GM19238 (cell line): ENCODE measurements around the gene TAF4.
"Not testable (repeated sequence)": the region's sequence is repeated elsewhere in the genome, so short reads cannot be mapped to it uniquely, and the experiment has no call there.

ENCODE experiments used
- DNase-seq: peaks from one replicate; pipeline ENCODE4 v3.0.0; 2011; ENCODE audit warnings: low spot score; ENCODE audit not compliant: insufficient read length

Gene TAF4

DNA sequence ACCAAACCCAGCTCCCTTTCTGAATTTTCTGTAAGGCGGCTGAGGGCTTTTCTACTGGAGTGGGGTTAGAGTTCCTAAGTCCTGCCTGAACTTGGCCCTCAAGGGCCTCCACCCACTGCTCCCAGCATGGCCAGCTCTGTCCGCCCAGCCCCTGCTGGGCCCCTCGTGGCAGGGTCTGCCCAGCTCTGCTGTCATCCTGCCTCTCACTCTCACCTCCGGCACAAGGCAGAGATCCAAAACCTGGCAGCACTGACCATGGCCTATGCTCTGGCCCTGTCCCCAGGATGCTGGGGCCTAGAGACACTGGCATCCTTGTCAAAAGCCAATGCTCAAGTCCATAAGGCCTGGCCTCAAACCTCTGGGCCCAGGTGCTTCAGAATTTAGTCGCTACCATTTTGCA lies 61.1 kb downstream of the TAF4 start:
- no peak for DNase-seq

DNA sequence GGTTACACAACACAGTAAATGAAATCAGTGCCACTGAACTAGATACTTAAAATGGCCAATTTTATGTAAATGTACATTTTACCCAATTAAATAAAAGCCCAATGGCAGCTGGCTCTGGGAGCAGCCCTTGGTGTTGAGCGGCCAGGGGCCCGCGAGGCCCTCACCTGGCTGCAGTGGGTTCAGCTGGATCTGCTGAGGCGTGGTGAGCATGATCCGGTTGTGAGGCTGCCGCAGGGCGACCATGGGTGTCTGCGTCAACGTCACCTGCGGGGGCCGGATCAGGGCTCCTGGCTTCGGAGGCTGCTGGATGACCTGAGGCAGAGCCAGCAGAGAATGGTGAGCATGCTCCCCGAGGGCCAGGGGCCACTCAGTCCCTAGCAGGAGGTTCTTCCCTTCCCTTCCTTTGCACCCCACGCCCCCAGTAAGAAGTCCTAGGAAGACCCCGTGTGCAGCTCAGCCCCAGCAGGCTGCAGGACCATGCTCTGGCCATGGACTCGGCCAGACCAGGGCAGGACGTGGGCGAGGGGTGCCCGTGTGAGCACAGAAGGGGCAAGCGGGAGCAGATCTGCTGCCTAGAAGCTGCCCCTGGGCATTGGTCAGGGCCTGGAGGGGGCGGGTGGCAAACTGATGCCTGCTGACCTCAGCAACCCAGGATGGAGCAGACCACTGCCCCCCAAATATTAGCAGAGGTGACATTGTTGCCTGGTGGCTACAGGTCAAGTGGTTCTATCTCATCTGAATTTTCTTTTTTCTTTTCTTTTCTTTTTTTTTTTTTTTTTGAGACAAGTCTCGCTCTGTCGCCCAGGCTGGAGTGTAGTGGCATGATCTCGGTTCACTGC lies 61.9 kb downstream of the TAF4 start:
- no peak for DNase-seq

DNA sequence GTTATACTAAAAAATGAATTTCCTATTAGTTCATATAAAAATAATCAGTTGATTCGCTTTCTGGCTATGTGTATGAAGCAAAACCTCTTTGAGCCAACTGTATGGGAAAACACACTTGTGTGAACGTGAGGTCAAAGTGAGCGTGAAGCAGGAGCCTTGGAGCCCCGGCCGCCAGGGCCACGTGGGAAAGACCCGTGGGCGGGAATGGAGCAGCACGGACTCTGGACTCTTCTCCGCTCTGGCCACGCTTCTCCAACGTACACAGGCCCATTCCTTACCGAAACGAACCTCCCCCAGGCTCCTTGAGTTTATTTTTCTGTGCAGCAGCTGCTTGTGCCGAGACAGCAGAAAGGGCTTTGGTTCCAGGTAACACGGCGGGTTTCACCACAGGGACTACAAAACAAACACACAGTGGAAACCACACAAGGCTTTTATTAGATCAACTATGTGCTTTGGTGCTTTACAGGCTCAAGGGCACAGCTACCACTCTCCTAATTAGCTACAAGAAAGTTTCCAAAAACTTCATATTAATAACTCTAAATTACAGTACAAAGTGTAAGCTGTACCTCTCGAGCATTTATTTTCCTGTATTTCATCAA lies 62.7 kb downstream of the TAF4 start:
- no peak for DNase-seq

DNA sequence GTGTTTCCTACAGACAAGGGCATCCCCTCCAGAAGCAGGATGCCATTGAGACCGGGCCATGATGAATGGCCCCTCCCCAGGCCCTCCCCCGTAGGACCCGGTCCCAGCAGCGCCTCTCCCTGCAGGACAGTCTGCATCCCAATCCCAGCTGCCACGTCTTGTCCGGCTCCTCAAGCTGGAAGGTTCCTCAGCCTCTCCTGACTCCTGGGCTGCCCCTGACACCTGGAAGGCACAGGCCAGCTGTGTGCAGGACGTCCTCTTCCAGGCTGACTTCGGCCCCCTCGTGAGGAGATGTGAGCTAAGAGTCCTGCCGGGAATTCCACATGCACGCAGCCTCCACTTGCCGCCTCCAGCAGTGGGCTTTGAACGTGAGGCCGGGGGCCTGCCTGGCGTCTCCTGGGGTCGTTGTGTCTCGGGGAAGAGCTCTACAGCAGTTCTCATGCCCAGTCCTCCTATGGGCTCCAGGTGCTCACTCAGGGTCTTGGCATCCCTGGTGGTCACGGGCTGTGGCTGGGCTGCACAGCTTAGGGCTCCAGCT lies 64.4 kb downstream of the TAF4 start:
- no peak for DNase-seq

DNA sequence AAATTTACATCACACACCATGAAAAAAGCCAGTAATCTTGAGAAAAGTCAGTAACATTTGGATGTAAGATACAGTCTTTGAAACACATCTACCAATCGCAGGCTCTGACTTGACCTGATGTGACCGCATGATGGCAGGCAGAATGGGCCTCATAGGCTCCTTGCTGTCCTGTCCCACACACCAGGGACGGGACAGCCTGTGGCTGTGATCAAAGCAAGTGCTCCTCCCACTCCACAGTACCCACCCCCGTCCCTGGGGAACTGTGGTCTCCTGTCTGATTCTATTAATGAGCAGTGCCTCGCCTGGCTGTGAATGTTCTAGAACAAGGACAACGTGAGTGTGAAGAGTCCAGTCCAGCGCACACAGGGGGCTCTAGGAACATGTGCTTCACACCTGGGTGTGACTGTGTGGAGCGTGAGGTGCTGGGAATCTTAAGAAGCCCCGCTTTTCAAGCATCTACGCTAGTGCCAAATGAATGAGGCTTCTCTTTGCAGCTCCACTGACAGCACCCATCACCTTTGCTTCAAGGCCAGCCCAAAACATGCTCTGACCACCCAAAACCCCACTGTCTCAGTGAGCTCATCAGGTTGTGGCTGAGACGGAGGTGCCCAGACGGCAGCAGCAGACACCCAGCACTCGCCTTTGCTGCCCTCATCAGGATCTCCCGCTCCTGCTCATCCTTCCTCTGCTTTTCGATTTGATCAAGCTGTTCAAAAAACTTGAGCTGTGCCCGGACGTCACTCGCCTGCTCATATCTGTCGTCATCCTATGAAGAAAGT lies 67.1 kb downstream of the TAF4 start:
- no peak for DNase-seq

DNA sequence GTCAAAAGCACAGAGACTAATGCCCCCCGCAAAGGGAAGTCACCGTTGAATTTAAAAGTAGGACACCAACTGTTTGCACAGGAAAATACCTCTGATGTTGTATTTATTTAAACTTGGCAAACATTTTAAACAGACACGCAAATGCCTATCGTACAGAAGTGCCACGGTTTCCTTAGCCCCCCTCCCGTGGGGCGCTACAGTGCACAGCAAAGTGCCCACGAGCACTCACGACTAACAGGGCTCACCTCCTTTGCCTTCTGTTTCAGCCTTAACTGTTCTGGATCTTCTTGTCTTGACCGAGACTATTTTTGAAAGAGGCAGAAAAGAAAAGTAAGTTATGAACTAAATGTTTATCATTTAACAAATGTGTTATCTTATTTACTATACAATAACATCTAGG lies 67.8 kb downstream of the TAF4 start:
- DNase-seq: no peak

DNA sequence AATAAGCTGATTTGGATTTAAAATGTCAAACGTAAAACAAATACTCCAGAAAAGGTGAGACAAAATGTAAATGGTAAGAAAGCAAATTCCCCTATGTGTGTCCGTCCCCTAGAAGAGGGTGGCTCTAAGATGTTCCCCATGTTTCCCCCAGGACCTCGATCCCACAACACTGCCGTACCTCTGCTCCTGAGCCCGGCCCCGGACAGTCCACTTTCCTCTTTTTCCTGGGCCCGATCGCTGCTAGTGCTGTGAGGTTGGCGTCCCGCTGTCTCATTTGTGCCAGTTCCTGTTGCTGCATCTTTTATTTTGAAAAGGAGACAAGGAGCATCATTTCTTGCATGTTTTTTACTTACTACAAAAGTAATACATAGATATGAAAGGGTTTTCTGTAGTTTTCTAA lies 68.3 kb downstream of the TAF4 start:
- DNase-seq: no peak

DNA sequence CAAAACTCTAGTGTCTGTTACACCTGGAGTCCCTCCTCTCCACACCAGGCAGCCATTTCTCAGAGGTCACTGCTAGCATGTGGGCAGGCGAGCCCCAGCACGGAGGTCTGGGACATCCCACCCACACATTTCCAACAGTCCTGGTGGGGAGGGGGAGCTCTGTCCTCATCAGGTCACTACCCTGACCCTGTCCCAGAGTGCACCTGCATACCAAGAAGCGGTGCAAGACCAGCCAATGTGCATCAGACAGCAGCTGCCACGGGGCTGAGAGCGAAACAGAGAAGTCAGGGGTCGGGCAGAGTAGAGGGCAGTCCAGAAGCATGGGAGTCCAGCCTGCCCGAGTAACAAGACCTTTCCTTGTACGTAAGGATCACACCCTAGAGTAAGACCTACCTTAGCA lies 71.1 kb downstream of the TAF4 start:
- DNase-seq: no peak

DNA sequence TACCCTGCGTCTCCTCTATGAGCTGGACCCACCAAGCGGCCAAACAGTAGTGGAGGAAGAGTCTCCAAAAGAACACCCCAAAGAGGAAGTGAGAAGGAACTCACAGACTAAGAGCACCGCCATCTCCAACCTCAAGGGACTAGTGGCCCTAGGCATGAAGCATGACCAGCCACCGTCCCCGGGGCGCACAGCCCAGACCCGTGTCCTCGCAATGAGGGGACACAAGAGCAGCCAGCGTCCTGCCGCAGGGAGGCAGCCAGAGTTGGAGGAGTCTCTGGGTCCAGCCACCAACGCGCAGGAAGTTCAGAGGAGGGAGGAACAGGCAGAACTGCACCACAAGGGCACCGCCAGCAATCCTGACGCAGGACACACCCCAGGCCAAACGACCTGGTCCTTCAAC lies 72.6 kb downstream of the TAF4 start:
- DNase-seq: no peak

DNA sequence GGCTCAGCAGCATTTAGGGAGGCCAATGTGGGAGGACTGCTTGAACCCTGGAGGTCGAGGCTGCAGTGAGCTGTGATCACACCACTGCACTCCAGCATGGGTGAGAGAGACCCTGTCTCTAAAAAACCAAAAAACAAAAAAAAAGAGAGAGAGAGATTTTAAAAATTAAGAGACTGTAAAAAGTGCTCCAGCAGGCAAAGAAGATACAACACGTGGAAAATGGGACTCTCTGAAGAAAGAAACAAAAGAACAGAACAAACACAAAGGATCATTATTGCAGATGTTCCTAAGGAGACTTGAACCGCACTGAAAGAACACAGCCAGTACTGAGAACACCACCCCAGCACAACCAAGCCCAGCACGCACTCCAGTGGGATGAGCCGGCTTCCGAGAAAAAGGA lies 74.2 kb downstream of the TAF4 start:
- DNase-seq: no peak

DNA sequence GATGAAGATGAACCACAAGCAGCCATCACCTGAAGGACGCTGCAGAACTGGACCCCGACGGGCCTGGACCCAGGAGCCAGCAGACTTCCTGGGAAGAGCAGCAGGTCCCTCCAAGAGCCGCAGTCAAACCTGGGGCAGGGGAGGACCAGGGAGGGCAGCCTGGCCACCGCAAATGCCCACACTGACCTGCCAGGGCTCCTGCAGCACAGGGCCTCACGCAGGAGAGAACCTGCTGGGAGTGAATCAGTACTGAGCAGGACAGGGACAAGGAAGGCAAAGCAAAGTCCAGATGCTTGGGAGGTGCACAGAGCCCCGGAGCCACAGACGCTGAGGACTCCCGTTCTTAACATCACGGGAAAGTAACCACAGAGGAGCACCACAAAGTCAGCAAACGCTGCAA lies 75.2 kb downstream of the TAF4 start:
- DNase-seq: no peak

DNA sequence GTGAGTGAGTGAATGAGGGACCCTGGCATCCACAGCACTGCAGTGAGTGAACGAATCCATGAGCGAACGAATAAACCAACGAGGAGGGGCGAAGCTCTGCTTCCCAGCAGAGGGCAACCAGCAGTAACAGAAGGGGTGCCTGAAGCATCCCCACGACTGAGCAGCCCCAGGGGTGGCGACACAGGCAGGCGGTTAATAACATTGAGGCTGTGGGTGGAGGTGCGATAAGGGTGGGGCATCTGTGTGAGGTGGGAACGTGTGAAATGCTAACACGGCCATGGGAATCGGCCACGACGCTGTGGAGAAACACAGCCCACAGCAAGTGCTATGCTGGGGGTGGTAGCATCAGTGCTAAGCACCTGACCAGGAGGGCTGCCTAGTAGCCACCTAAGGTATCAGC lies 75.9 kb downstream of the TAF4 start:
- no peak for DNase-seq

DNA sequence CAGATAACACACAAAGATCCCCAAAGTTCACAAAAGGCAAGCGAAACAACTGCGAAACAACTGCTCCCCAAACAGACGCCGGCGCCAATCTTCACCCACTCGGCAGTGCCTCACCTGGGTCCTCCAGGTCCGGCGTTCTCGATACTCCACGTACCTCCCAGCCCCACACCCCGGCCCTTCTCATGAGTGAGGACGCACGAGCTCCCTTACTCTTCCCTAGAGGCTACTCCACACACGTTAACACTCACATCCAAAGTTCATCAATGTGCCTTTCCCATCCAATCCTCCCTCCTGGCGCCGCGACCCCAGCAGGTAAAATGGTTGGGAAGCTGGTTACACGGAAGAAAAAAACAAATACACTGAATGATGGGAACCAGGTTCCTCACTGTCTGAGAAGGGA lies 77.0 kb downstream of the TAF4 start:
- DNase-seq: no peak

DNA sequence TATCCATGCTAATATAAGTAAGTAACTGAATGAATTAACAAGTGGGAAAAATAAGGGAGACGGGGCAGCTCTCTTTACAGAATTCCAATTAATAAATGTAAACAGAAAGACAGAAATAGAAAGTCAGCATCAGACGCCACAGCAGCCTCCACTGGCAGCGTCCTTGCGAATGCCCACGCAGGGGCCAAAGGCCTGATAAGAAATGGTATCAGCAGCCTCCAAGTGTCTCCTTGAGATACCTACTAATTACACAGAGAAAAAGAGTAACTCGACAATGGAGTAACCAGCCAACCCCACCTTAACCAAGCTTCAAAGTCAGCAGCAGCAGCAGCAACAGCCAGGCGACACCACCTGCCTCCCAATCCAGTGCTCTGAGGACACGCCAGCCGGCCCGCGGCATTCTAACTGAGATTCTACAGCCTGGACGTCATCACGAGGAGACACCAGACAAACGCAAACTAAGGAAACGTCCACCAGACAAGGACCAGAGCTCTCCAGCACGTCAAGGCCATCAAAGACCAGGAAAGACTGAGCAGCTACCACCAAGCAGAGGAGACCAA lies 78.8 kb downstream of the TAF4 start:
- DNase-seq: no peak

DNA sequence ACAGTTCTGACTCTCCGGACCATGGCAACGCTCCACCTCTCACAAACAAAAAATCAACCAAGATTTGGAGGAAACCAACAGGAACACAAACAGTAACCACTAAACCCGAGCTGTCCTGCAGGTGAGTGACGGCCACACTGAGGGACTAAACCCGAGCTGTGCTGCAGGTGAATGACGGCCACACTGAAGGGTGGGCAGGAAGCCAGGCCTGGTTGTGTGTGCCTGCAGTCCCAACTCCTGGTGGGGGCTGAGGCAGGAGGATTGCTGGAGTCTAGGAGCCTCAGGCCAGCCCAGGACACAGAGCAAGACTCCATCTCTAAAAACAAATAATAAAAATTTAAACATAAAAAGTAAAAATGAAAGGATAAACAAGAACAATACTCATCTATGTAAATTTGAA lies 80.6 kb downstream of the TAF4 start:
- no peak for DNase-seq

DNA sequence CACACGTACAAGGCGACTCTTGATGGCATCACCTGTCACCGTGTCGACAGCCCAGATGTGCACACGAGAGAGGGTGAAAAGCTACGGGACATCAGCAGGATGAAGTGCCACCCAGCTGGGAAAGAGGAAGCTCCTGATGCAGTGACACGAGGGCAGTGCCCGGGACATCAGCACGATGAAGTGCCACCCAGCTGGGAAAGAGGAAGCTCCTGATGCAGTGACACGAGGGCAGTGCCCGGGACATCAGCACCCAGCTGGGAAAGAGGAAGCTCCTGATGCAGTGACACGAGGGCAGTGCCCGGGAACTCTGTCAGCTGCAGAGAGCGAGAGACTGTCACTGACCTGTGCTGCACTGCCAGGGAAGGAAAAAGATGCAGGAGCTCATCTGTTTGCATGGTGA lies 81.2 kb downstream of the TAF4 start:
- not testable (repeated sequence) for DNase-seq

DNA sequence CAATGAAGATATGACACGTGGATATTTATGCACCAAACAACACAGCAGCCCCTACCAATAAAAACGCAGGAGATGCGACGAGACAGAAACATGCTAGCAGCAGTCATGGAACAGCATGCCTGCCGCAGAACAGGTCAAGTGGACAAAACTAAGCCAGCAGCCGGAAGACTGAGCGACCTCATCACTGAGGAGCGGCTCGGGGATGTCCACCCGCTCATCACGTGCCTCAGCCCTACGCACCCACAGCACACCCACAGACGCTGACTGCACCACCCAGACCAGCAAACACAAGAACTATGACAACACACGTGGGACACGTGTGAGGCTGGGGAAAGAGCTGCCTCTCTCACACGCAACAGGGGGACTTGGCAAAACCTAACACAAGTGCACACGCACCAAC lies 81.7 kb downstream of the TAF4 start:
- no peak for DNase-seq

DNA sequence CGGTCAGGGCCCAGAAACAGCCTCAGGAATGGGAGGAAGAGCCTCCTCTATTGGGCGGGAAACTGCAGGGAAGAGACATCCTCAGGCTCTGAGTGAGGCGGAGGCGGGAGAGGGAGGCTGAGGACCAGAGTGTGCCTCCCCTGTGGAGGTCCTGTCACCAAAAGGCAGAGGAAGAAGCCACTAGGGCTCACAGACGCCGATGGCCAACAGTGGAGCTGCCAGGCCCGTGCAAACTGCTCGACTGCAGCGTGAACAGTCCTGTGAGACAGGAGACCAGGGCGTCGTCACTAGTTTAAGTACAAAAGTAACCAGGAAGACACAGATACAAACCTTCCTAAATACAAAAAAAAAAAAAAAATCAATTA lies 82.7 kb downstream of the TAF4 start:
- no peak for DNase-seq

DNA sequence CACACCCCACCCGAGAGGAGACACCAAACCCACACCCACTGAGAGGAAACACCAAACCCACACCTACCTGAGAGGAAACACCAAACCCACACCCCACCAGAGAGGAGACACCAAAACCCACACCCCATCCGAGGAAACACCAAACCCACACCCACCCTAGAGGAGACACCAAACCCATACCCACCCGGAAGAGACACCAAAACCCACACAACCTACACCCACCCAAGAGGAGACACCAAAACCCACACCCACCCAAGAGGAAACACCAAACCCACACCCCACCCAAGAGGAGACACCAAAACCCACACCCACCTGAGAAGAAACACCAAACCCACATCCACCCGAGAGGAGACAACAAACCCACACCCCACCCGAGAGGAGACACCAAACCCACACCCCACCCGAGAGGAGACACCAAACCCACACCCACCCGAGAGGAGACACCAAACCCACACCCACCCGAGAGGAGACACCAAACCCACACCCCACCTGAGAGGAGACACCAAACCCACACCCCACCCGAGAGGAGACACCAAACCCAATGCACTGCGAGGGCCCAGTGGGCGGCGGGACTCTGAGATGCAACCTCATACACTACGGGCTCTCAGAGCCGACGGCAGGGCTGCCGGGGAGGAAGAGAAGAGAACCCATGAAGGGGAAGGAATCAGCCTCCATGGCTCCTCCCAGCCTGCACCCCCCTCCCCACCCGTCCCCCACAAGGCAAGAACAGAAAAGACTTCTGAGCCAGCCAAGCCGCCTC lies 83.3 kb downstream of the TAF4 start:
- no peak for DNase-seq

DNA sequence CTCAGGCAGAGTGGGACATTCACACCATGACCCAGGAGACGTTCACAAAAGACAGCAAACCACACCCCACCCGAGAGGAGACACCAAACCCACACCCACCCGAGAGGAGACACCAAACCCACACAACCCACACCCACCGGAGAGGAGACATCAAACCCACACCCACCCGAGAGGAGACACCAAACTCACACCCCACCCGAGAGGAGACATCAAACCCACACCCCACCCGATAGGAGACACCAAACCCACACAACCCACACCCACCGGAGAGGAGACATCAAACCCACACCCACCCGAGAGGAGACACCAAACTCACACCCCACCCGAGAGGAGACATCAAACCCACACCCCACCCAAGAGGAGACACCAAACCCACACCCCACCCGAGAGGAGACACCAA lies 84.0 kb downstream of the TAF4 start:
- DNase-seq: not testable (repeated sequence)
